Prostate gland (tissue), 2 donors: Measurements from ENCODE around the gene LTK.

Experiments used
- CTCF ChIP-seq, 4 experiments: fragments of 200-600 bp in 2 of 4; fragments of 450-650 bp in 2 of 4; sonication (generic) in 2 of 4; IDR thresholded peaks; 1 replicate in 3 of 4; 2 replicates in 1 of 4; pipeline ENCODE4 v1.5.1; 2016 to 2019; ENCODE audit warnings: antibody characterized with exemption in 4 of 4, mild to moderate bottlenecking in 2 of 4, moderate library complexity in 2 of 4
- POLR2A ChIP-seq: fragments of 450-650 bp; IDR thresholded peaks from one replicate; pipeline ENCODE4 v1.6.1; 2016; ENCODE audit warnings: antibody characterized with exemption, mild to moderate bottlenecking
- POLR2AphosphoS5 ChIP-seq: sonication (generic); formaldehyde crosslinking; IDR thresholded peaks from one replicate; pipeline ENCODE4 v1.6.1; 2017; ENCODE audit warnings: antibody characterized with exemption

GRCh38 chr15:41483519-41483918 is 30.1 kb downstream of the LTK start:
- no peak for TF ChIP-seq CTCF (IDR thresholded peaks at IDR 0.05)
- no peak for TF ChIP-seq POLR2A
- TF ChIP-seq POLR2AphosphoS5 = no peak
